Posterior cingulate gyrus (tissue), 11 donors: ENCODE data around the gene ARL10.
A peak's percentile ranks its signal among the peaks of the same experiment; 100 is the strongest.
"Not testable (repeated sequence)": the region's sequence is repeated elsewhere in the genome, so short reads cannot be mapped to it uniquely, and the experiment has no call there.

Experiments used
- DNase-seq, 10 donors: peaks; one replicate each; pipeline versions ENCODE4 v3.0.0 to v3.0.0-alpha.2; 2020 to 2021; ENCODE audit warnings: mixed read lengths in 3 of 10
- intact Hi-C: fragments of 100-400 bp; cut with DNase I; formaldehyde crosslinking; loops from one replicate; pipeline ENCODE4 v1.15.1; 2023

The ARL10 gene

GRCh38 chr5:176407456-176408251, 42.4 kb downstream of the ARL10 start:
- intact Hi-C loops = no loop called here
- peak in 1 of 10 donors; percentile 40 for DNase-seq

- peak in 1 of 10 donors; percentile 21 for DNase-seq
- intact Hi-C loops = not testable (repeated sequence)
Observed at GRCh38 chr5:176408252-176408573, 42.9 kb downstream of the ARL10 start.

- intact Hi-C loops = no loop called here
- peak in 1 of 10 donors; percentile 51 for DNase-seq
Observed at GRCh38 chr5:176408590-176408989, 43.3 kb downstream of the ARL10 start.

- intact Hi-C loops = no loop called here
- DNase-seq = peak in 1 of 10 donors; percentile 42
Observed at GRCh38 chr5:176409765-176410164, 44.5 kb downstream of the ARL10 start.

- intact Hi-C loops = no loop called here
Observed at GRCh38 chr5:176410486-176411180, 45.3 kb downstream of the ARL10 start.

GRCh38 chr5:176412517-176413254, 47.4 kb downstream of the ARL10 start:
- intact Hi-C loops = no loop called here
- DNase-seq = peak in 1 of 10 donors; percentile 22

More at GRCh38 chr5:176410486-176411180, 45.3 kb downstream of the ARL10 start:
- peak in 1 of 10 donors; percentile 22 for DNase-seq

GRCh38 chr5:176413255-176413565, 47.9 kb downstream of the ARL10 start:
- DNase-seq = peak in 1 of 10 donors; percentile 77
- intact Hi-C loops = no loop called here

- intact Hi-C loops = no loop called here
- DNase-seq = peak in 1 of 10 donors; percentile 52
Observed at GRCh38 chr5:176413709-176414191, 48.5 kb downstream of the ARL10 start.

GRCh38 chr5:176414704-176415103, 49.4 kb downstream of the ARL10 start:
- intact Hi-C loops = no loop called here
- no peak for DNase-seq

GRCh38 chr5:176415240-176415951, 50.1 kb downstream of the ARL10 start:
- DNase-seq = peak in 1 of 10 donors; percentile 75
- intact Hi-C loops = no loop called here

GRCh38 chr5:176415952-176416924, 51.0 kb downstream of the ARL10 start, which contains the start of gene CLTB:
Gene CLTB (minus strand): TSS chr5:176416539. CDS start chr5:176416363, 176 bp downstream.
- intact Hi-C loops = loop anchor here (1.0 kb wide), 3 partner anchors 32 to 231 kb away; partner anchors contain the start of genes FAF2 and TSPAN17
- DNase-seq = peak; percentile 84 to 97 (median 90)

GRCh38 chr5:176416965-176417364, 51.7 kb downstream of the ARL10 start:
- intact Hi-C loops = loop anchor here (1.0 kb wide), 3 partner anchors 31 to 230 kb away; partner anchors contain the start of genes FAF2 and TSPAN17
- no peak for DNase-seq

- DNase-seq = no peak
- intact Hi-C loops = no loop called here
Observed at GRCh38 chr5:176418251-176418650, 53.0 kb downstream of the ARL10 start.

- intact Hi-C loops = no loop called here
- no peak for DNase-seq
Observed at GRCh38 chr5:176420086-176420485, 54.8 kb downstream of the ARL10 start.

- no peak for DNase-seq
- intact Hi-C loops = no loop called here
Observed at GRCh38 chr5:176420972-176421544, 55.8 kb downstream of the ARL10 start.

- intact Hi-C loops = no loop called here
- no peak for DNase-seq
Observed at GRCh38 chr5:176424181-176424580, 58.9 kb downstream of the ARL10 start.

- intact Hi-C loops = no loop called here
- no peak for DNase-seq
Observed at GRCh38 chr5:176425138-176425537, 59.9 kb downstream of the ARL10 start.

- intact Hi-C loops = no loop called here
- DNase-seq = no peak
Observed at GRCh38 chr5:176425791-176426190, 60.5 kb downstream of the ARL10 start.

- intact Hi-C loops = no loop called here
Observed at GRCh38 chr5:176426876-176427275, 61.6 kb downstream of the ARL10 start.

More at GRCh38 chr5:176426876-176427275, 61.6 kb downstream of the ARL10 start:
- DNase-seq = no peak
